ENCODE results near the gene WDR88.
"Not testable (repeated sequence)": the region's sequence is repeated elsewhere in the genome, so short reads cannot be mapped to it uniquely, and the experiment has no call there.

WDR88 gene

GRCh38 chr19:33125929-33126388 lies 6.0 kb upstream of the WDR88 start:
- H3K4me3 ChIP-seq (ENCODE audit: low read length in 2 of 2), result no peak overlapping the region
- H3K9me3 ChIP-seq (ENCODE audit: control insufficient read depth in 2 of 2, low read length in 2 of 2), result no peaks in the 10 kb centered on the region
- H3K9ac ChIP-seq (ENCODE audit: low read depth in 1 of 2, low read length in 2 of 2), result no peak overlapping the region
- no peaks in the 10 kb centered on the region for H3K4me1 ChIP-seq (ENCODE audit: control insufficient read depth in 2 of 2, insufficient read depth in 2 of 2, low read length in 2 of 2)
- no peak overlapping the region for H3K27ac ChIP-seq (ENCODE audit: low read depth in 2 of 2, low read length in 2 of 2)
- no peaks in the 10 kb centered on the region for H3K27me3 ChIP-seq (ENCODE audit: control insufficient read depth in 2 of 2, insufficient read depth in 2 of 2, low read length in 2 of 2)
- H3K36me3 ChIP-seq (ENCODE audit: control insufficient read depth in 2 of 2, insufficient read depth in 2 of 2, low read length in 2 of 2), result peaks cover 15 to 36% of the 10 kb centered on the region in 2 donors

- H3K9ac ChIP-seq (ENCODE audit: low read depth in 1 of 2, low read length in 2 of 2); H3K4me3 ChIP-seq (ENCODE audit: low read length in 2 of 2); H3K9me3 ChIP-seq (ENCODE audit: control insufficient read depth in 2 of 2, low read length in 2 of 2); H3K27ac ChIP-seq (ENCODE audit: low read depth in 2 of 2, low read length in 2 of 2); H3K27me3 ChIP-seq (ENCODE audit: control insufficient read depth in 2 of 2, insufficient read depth in 2 of 2, low read length in 2 of 2); H3K4me1 ChIP-seq (ENCODE audit: control insufficient read depth in 2 of 2, insufficient read depth in 2 of 2, low read length in 2 of 2): not testable (repeated sequence)
- peaks cover 15 to 36% of the 10 kb centered on the region in 2 donors for H3K36me3 ChIP-seq (ENCODE audit: control insufficient read depth in 2 of 2, insufficient read depth in 2 of 2, low read length in 2 of 2)
These were observed 5.2 kb upstream of the WDR88 start for GRCh38 chr19:33126712-33127111.

- Histone ChIP-seq H3K9ac (ENCODE audit: low read depth in 1 of 2, low read length in 2 of 2) (no peak overlapping the region), H3K4me1 (ENCODE audit: control insufficient read depth in 2 of 2, insufficient read depth in 2 of 2, low read length in 2 of 2) (no peaks in the 10 kb centered on the region), H3K27me3 (ENCODE audit: control insufficient read depth in 2 of 2, insufficient read depth in 2 of 2, low read length in 2 of 2) (peaks cover 0 to 4% of the 10 kb centered on the region in 2 donors), H3K9me3 (ENCODE audit: control insufficient read depth in 2 of 2, low read length in 2 of 2) (no peaks in the 10 kb centered on the region), H3K27ac (ENCODE audit: low read depth in 2 of 2, low read length in 2 of 2) (no peak overlapping the region), H3K36me3 (ENCODE audit: control insufficient read depth in 2 of 2, insufficient read depth in 2 of 2, low read length in 2 of 2) (peaks cover 10 to 32% of the 10 kb centered on the region in 2 donors), H3K4me3 (ENCODE audit: low read length in 2 of 2) (no peak overlapping the region)
These were observed 2.0 kb upstream of the WDR88 start for GRCh38 chr19:33129901-33130300.

- Histone ChIP-seq H3K9me3 (ENCODE audit: control insufficient read depth in 2 of 2, low read length in 2 of 2) (no peaks in the 10 kb centered on the region), H3K4me3 (ENCODE audit: low read length in 2 of 2) (no peak overlapping the region), H3K27me3 (ENCODE audit: control insufficient read depth in 2 of 2, insufficient read depth in 2 of 2, low read length in 2 of 2) (peaks cover 0 to 4% of the 10 kb centered on the region in 2 donors), H3K36me3 (ENCODE audit: control insufficient read depth in 2 of 2, insufficient read depth in 2 of 2, low read length in 2 of 2) (peaks cover 8 to 32% of the 10 kb centered on the region in 2 donors), H3K27ac (ENCODE audit: low read depth in 2 of 2, low read length in 2 of 2) (no peak overlapping the region), H3K4me1 (ENCODE audit: control insufficient read depth in 2 of 2, insufficient read depth in 2 of 2, low read length in 2 of 2) (no peaks in the 10 kb centered on the region), H3K9ac (ENCODE audit: low read depth in 1 of 2, low read length in 2 of 2) (no peak overlapping the region)
These were observed 1.5 kb upstream of the WDR88 start for GRCh38 chr19:33130433-33130832.

GRCh38 chr19:33132425-33132824 lies 511 bp downstream of the WDR88 start:
- Histone ChIP-seq H3K9ac (ENCODE audit: low read depth in 1 of 2, low read length in 2 of 2) (no peak overlapping the region), H3K27ac (ENCODE audit: low read depth in 2 of 2, low read length in 2 of 2) (no peak overlapping the region), H3K4me3 (ENCODE audit: low read length in 2 of 2) (no peak overlapping the region), H3K27me3 (ENCODE audit: control insufficient read depth in 2 of 2, insufficient read depth in 2 of 2, low read length in 2 of 2) (peaks cover 0 to 4% of the 10 kb centered on the region in 2 donors), H3K36me3 (ENCODE audit: control insufficient read depth in 2 of 2, insufficient read depth in 2 of 2, low read length in 2 of 2) (peaks cover 7 to 24% of the 10 kb centered on the region in 2 donors), H3K9me3 (ENCODE audit: control insufficient read depth in 2 of 2, low read length in 2 of 2) (no peaks in the 10 kb centered on the region), H3K4me1 (ENCODE audit: control insufficient read depth in 2 of 2, insufficient read depth in 2 of 2, low read length in 2 of 2) (no peaks in the 10 kb centered on the region)

- Histone ChIP-seq H3K9me3 (ENCODE audit: control insufficient read depth in 2 of 2, low read length in 2 of 2) (no peaks in the 10 kb centered on the region), H3K27ac (ENCODE audit: low read depth in 2 of 2, low read length in 2 of 2) (no peak overlapping the region), H3K27me3 (ENCODE audit: control insufficient read depth in 2 of 2, insufficient read depth in 2 of 2, low read length in 2 of 2) (peaks cover 0 to 4% of the 10 kb centered on the region in 2 donors), H3K9ac (ENCODE audit: low read depth in 1 of 2, low read length in 2 of 2) (no peak overlapping the region), H3K4me3 (ENCODE audit: low read length in 2 of 2) (no peak overlapping the region), H3K36me3 (ENCODE audit: control insufficient read depth in 2 of 2, insufficient read depth in 2 of 2, low read length in 2 of 2) (peaks cover 4 to 16% of the 10 kb centered on the region in 2 donors), H3K4me1 (ENCODE audit: control insufficient read depth in 2 of 2, insufficient read depth in 2 of 2, low read length in 2 of 2) (no peaks in the 10 kb centered on the region)
These were observed 1.6 kb downstream of the WDR88 start for GRCh38 chr19:33133438-33134031.

GRCh38 chr19:33134571-33135041 lies 2.7 kb downstream of the WDR88 start:
- Histone ChIP-seq H3K36me3 (ENCODE audit: control insufficient read depth in 2 of 2, insufficient read depth in 2 of 2, low read length in 2 of 2) (peaks cover 4 to 6% of the 10 kb centered on the region in 2 donors), H3K9me3 (ENCODE audit: control insufficient read depth in 2 of 2, low read length in 2 of 2) (no peaks in the 10 kb centered on the region), H3K4me3 (ENCODE audit: low read length in 2 of 2) (no peak overlapping the region), H3K4me1 (ENCODE audit: control insufficient read depth in 2 of 2, insufficient read depth in 2 of 2, low read length in 2 of 2) (no peaks in the 10 kb centered on the region), H3K27me3 (ENCODE audit: control insufficient read depth in 2 of 2, insufficient read depth in 2 of 2, low read length in 2 of 2) (peaks cover 0 to 4% of the 10 kb centered on the region in 2 donors), H3K9ac (ENCODE audit: low read depth in 1 of 2, low read length in 2 of 2) (no peak overlapping the region), H3K27ac (ENCODE audit: low read depth in 2 of 2, low read length in 2 of 2) (no peak overlapping the region)

GRCh38 chr19:33139165-33139564 lies 7.3 kb downstream of the WDR88 start:
- H3K27me3 ChIP-seq (ENCODE audit: control insufficient read depth in 2 of 2, insufficient read depth in 2 of 2, low read length in 2 of 2), result no peaks in the 10 kb centered on the region
- peaks cover 0 to 2% of the 10 kb centered on the region in 2 donors for H3K4me1 ChIP-seq (ENCODE audit: control insufficient read depth in 2 of 2, insufficient read depth in 2 of 2, low read length in 2 of 2)
- H3K36me3 ChIP-seq (ENCODE audit: control insufficient read depth in 2 of 2, insufficient read depth in 2 of 2, low read length in 2 of 2), result no peaks in the 10 kb centered on the region
- H3K4me3 ChIP-seq (ENCODE audit: low read length in 2 of 2), result no peak overlapping the region
- H3K9me3 ChIP-seq (ENCODE audit: control insufficient read depth in 2 of 2, low read length in 2 of 2), result no peaks in the 10 kb centered on the region
- H3K27ac ChIP-seq (ENCODE audit: low read depth in 2 of 2, low read length in 2 of 2), result no peak overlapping the region
- no peak overlapping the region for H3K9ac ChIP-seq (ENCODE audit: low read depth in 1 of 2, low read length in 2 of 2)

- peak overlapping the region in 1 of 2 donors; percentile 54 for H3K4me3 ChIP-seq (ENCODE audit: low read length in 2 of 2)
- peaks cover 0 to 2% of the 10 kb centered on the region in 2 donors for H3K4me1 ChIP-seq (ENCODE audit: control insufficient read depth in 2 of 2, insufficient read depth in 2 of 2, low read length in 2 of 2)
- no peaks in the 10 kb centered on the region for H3K36me3 ChIP-seq (ENCODE audit: control insufficient read depth in 2 of 2, insufficient read depth in 2 of 2, low read length in 2 of 2)
- peak overlapping the region in 1 of 2 donors; percentile 32 for H3K27ac ChIP-seq (ENCODE audit: low read depth in 2 of 2, low read length in 2 of 2)
- no peaks in the 10 kb centered on the region for H3K27me3 ChIP-seq (ENCODE audit: control insufficient read depth in 2 of 2, insufficient read depth in 2 of 2, low read length in 2 of 2)
- H3K9me3 ChIP-seq (ENCODE audit: control insufficient read depth in 2 of 2, low read length in 2 of 2), result no peaks in the 10 kb centered on the region
- H3K9ac ChIP-seq (ENCODE audit: low read depth in 1 of 2, low read length in 2 of 2), result no peak overlapping the region
These were observed 12.0 kb downstream of the WDR88 start for GRCh38 chr19:33143897-33144405.

- Histone ChIP-seq H3K27me3 (ENCODE audit: control insufficient read depth in 2 of 2, insufficient read depth in 2 of 2, low read length in 2 of 2) (no peaks in the 10 kb centered on the region), H3K4me3 (ENCODE audit: low read length in 2 of 2) (no peak overlapping the region), H3K4me1 (ENCODE audit: control insufficient read depth in 2 of 2, insufficient read depth in 2 of 2, low read length in 2 of 2) (peaks cover 0 to 2% of the 10 kb centered on the region in 2 donors), H3K27ac (ENCODE audit: low read depth in 2 of 2, low read length in 2 of 2) (no peak overlapping the region), H3K36me3 (ENCODE audit: control insufficient read depth in 2 of 2, insufficient read depth in 2 of 2, low read length in 2 of 2) (no peaks in the 10 kb centered on the region), H3K9ac (ENCODE audit: low read depth in 1 of 2, low read length in 2 of 2) (no peak overlapping the region), H3K9me3 (ENCODE audit: control insufficient read depth in 2 of 2, low read length in 2 of 2) (no peaks in the 10 kb centered on the region)
These were observed 14.3 kb downstream of the WDR88 start for GRCh38 chr19:33146209-33146608.
